A549 (cell line): Measurements from ENCODE around the gene MTSS2. TPM values are rescaled to one million over a fixed set of nuclear protein-coding genes. Genes with fewer than 3 reads are reported as not detected.

Experiments
- ATAC-seq, 2 experiments: fragments of 200-7000 bp in 1 of 2; fragments of >200 bp in 1 of 2; cut with Nextera tagmentation in 1 of 2; cut with Tn5 transposase in 1 of 2; 3 replicates each; pipeline versions ENCODE4 v1.8.0 to v1.9.1; 2018 to 2020; ENCODE audit warnings: mild to moderate bottlenecking in 1 of 2, moderate library complexity in 1 of 2
- CTCF ChIA-PET: fragments of 300-600 bp; sonication (Branson Sonifier 250); formaldehyde crosslinking; extraction: SDS; loops from one replicate; lab custom pipeline; 2021; ENCODE audit warnings: antibody characterized with exemption, inconsistent platforms; lab: Yijun Ruan, JAX
- POLR2A ChIA-PET: fragments of 350-600 bp; formaldehyde crosslinking; extraction: SDS; loops from one replicate; lab custom pipeline; 2021; ENCODE audit warnings: antibody characterized with exemption, inconsistent platforms; lab: Yijun Ruan, JAX
- DNase-seq, 2 experiments: peaks; one replicate each; pipeline versions ENCODE4 v3.0.0 to v3.0.0-alpha.2; 2011 to 2016; ENCODE audit warnings: low read depth in 1 of 2, low spot score in 1 of 2
- FAIRE-seq: peaks from 2 replicates; lab custom pipeline; 2011; peaks lifted over from hg19 to GRCh38; lab: Jason Lieb, UNC
- H3K27ac ChIP-seq, 2 experiments: fragments of >200 bp; sonication (Bioruptor Twin); formaldehyde crosslinking; 3 replicates each; pipeline ENCODE4 v1.5.1; 2016 to 2017
- H3K4me1 ChIP-seq: fragments of >200 bp; sonication (Bioruptor Twin); formaldehyde crosslinking; 3 replicates; pipeline ENCODE4 v1.6.1; 2016
- H3K4me2 ChIP-seq: fragments of >200 bp; sonication (Bioruptor Twin); formaldehyde crosslinking; 3 replicates; pipeline ENCODE4 v1.6.1; 2016
- H3K4me3 ChIP-seq: fragments of >200 bp; sonication (Bioruptor Twin); formaldehyde crosslinking; 3 replicates; pipeline ENCODE4 v1.5.1; 2016
- H3K9me3 ChIP-seq: fragments of >200 bp; sonication (Bioruptor Twin); formaldehyde crosslinking; 3 replicates; pipeline ENCODE4 v1.6.1; 2016
- BHLHE40 ChIP-seq: IDR thresholded peaks from 2 replicates; pipeline ENCODE4 v1.6.1; 2012; ENCODE audit warnings: low read depth, low read length, inconsistent platforms
- CEBPB ChIP-seq, 2 experiments: fragments of >200 bp in 1 of 2; sonication (Bioruptor Twin) in 1 of 2; formaldehyde crosslinking in 1 of 2; IDR thresholded peaks; 2 replicates each; pipeline ENCODE4 v1.6.1; 2012 to 2016
- CHD2 ChIP-seq: fragments of 150-350 bp; IDR thresholded peaks from 2 replicates; pipeline ENCODE4 v1.6.1; 2014; ENCODE audit warnings: low read length; ENCODE audit not compliant: partially characterized antibody
- CTCF ChIP-seq: fragments of >200 bp; sonication (Bioruptor Twin); formaldehyde crosslinking; IDR thresholded peaks from 3 replicates; pipeline ENCODE4 v1.5.1; 2016
- EHMT2 ChIP-seq: fragments of 200-600 bp; sonication (generic); IDR thresholded peaks from 2 replicates; pipeline ENCODE4 v1.6.1; 2016; ENCODE audit warnings: antibody characterized with exemption, low read depth, mild to moderate bottlenecking, moderate library complexity
- EP300 ChIP-seq, 2 experiments: fragments of >200 bp; sonication (Bioruptor Twin); formaldehyde crosslinking; IDR thresholded peaks; 2 replicates in 1 of 2; 3 replicates in 1 of 2; pipeline ENCODE4 v1.6.1; 2016 to 2017
- FOSL2 ChIP-seq, 2 experiments: fragments of 450-650 bp in 1 of 2; fragments of >200 bp in 1 of 2; sonication (Bioruptor Twin) in 1 of 2; formaldehyde crosslinking; IDR thresholded peaks; 2 replicates each; pipeline versions ENCODE4 v1.5.0 to v1.6.1; 2016 to 2020; ENCODE audit warnings: mild to moderate bottlenecking in 1 of 2, moderate library complexity in 1 of 2
- FOXS1 ChIP-seq: fragments of 250-450 bp; sonication (Bioruptor Pico); IDR thresholded peaks from 2 replicates; pipeline ENCODE4 v1.5.0; 2020; ENCODE audit warnings: mild to moderate bottlenecking, moderate library complexity
- GATA3 ChIP-seq: IDR thresholded peaks from 2 replicates; pipeline ENCODE4 v1.6.1; 2012; ENCODE audit warnings: borderline replicate concordance
- JUN ChIP-seq, 2 experiments: fragments of >200 bp; sonication (Bioruptor Twin); formaldehyde crosslinking; IDR thresholded peaks; 2 replicates in 1 of 2; 3 replicates in 1 of 2; pipeline ENCODE4 v1.6.1; 2016 to 2017
- JUNB ChIP-seq: fragments of >200 bp; sonication (Bioruptor Twin); formaldehyde crosslinking; IDR thresholded peaks from 2 replicates; pipeline ENCODE4 v1.6.1; 2016
- KDM5A ChIP-seq: fragments of 200-600 bp; sonication (generic); IDR thresholded peaks from 2 replicates; pipeline ENCODE4 v1.6.1; 2016; ENCODE audit warnings: antibody characterized with exemption, mild to moderate bottlenecking
- MAFK ChIP-seq: fragments of 450-650 bp; IDR thresholded peaks from 2 replicates; pipeline ENCODE4 v1.6.1; 2014; ENCODE audit not compliant: partially characterized antibody
- MAZ ChIP-seq: fragments of 150-350 bp; IDR thresholded peaks from 2 replicates; pipeline ENCODE4 v1.6.1; 2014; ENCODE audit warnings: antibody characterized with exemption, low read depth, low read length, borderline replicate concordance
- MYC ChIP-seq: IDR thresholded peaks from 2 replicates; pipeline ENCODE4 v1.6.1; 2012; ENCODE audit warnings: mild to moderate bottlenecking, inconsistent platforms, low read length, improper control_type of control experiment, borderline replicate concordance
- POLR2A ChIP-seq: IDR thresholded peaks from 2 replicates; pipeline ENCODE4 v1.6.1; 2012; ENCODE audit warnings: mild to moderate bottlenecking, low read length
- RAD21 ChIP-seq, 2 experiments: fragments of >200 bp in 1 of 2; sonication (Bioruptor Twin) in 1 of 2; formaldehyde crosslinking in 1 of 2; IDR thresholded peaks in 1 of 2; conservative IDR thresholded peaks in 1 of 2; 2 replicates in 1 of 2; 3 replicates in 1 of 2; pipeline ENCODE4 v1.6.1; 2012 to 2018; ENCODE audit warnings: inconsistent platforms in 1 of 2
- RARB ChIP-seq: fragments of 250-450 bp; sonication (Bioruptor Pico); IDR thresholded peaks from 2 replicates; pipeline ENCODE4 v1.8.0; 2021; ENCODE audit warnings: mild to moderate bottlenecking, moderate library complexity
- RCOR1 ChIP-seq: fragments of 150-350 bp; IDR thresholded peaks from 2 replicates; pipeline ENCODE4 v1.6.1; 2014; ENCODE audit warnings: antibody characterized with exemption, low read length, low read depth
- SMC3 ChIP-seq: fragments of >200 bp; sonication (Bioruptor Twin); formaldehyde crosslinking; IDR thresholded peaks from 3 replicates; pipeline ENCODE4 v1.6.1; 2018; ENCODE audit warnings: inconsistent platforms
- SREBF2 ChIP-seq: fragments of 450-650 bp; IDR thresholded peaks from 2 replicates; pipeline ENCODE4 v1.6.1; 2014; ENCODE audit warnings: mild to moderate bottlenecking, moderate library complexity
- ZSCAN20 ChIP-seq: fragments of 250-450 bp; sonication (Bioruptor Pico); IDR thresholded peaks from 2 replicates; pipeline ENCODE4 v1.8.0; 2022; ENCODE audit warnings: mild to moderate bottlenecking, moderate library complexity
- WGBS: methylation state at CpG from one replicate; pipeline ENCODE4 v1.1.6; 2017; ENCODE audit errors: missing lambda C conversion rate; 5-methylcytosine and 5-hydroxymethylcytosine counted together
- polyA plus RNA-seq, 4 experiments: library from polyadenylated mRNA; depleted of rRNA in 3 of 4; stranded (reverse); fragments of >200 nt; fragmentation: RNase III in 1 of 4; extraction: RNeasy Plus Mini Kit Qiagen cat#74134 plus additional on column Dnase treatment in 1 of 4; gene quantifications; 2 replicates in 3 of 4; 3 replicates in 1 of 4; pipeline ENCODE4 v1.2.3, GENCODE V29; 2011 to 2017
- TF ChIP-seq, protein P1 (sequence below): IDR thresholded peaks from 2 replicates; pipeline ENCODE4 v1.6.1; 2012; ENCODE audit warnings: low read depth, borderline replicate concordance
- TF ChIP-seq, protein P2 (sequence below): fragments of >200 bp; sonication (Bioruptor Twin); formaldehyde crosslinking; IDR thresholded peaks from 2 replicates; pipeline ENCODE4 v1.6.1; 2016
- TF ChIP-seq, protein P3 (sequence below): IDR thresholded peaks from 2 replicates; pipeline ENCODE4 v1.6.1; 2012
- TF ChIP-seq, protein P4 (sequence below): fragments of 250-450 bp; sonication (Bioruptor Pico); IDR thresholded peaks from 2 replicates; pipeline ENCODE4 v1.5.0; 2020; ENCODE audit warnings: low read depth, mild to moderate bottlenecking, moderate library complexity

MTSS2 gene
- polyA plus RNA-seq, 2 of the 4 experiments (the other 2 are of a cell fraction), result 13.1 to 27.1 TPM

DNA sequence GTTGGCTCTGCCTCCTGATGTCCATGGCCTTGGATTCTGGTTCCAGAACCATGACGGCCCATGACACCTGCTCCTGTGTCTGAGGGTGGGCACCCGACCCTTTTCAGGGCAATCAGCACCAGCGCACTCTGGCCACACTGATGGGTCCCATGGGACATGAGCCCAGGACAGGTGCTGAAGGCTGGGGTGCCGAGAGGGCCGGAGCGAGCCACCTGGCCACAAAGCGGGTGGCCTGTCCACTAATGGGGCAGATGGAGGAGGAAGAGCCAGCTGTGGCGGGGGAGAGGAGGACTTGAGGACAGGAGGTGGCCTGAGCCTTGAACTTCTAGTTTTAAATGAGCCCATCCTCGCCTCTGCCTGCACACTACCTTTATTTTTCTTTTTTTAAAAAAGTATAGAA, 31.2 kb upstream of the MTSS2 start:
- POLR2A ChIA-PET, result no interaction called here
- 95% methylated on average over 6 of the region's 9 CpGs for WGBS
- TF ChIP-seq RCOR1 (no peak), POLR2A (no peak), RARB (CRISPR knock-in tag) (no peak), KDM5A (no peak), MYC (no peak), FOXS1 (CRISPR knock-in tag) (no peak), EP300 (IDR thresholded peaks at IDR 0.05) (no peak), CEBPB (IDR thresholded peaks at IDR 0.05) (no peak), CHD2 (no peak), JUNB (no peak), RAD21 (conservative IDR thresholded peaks at IDR 0.05 in 1 of 2, IDR thresholded peaks at IDR 0.05 in 1 of 2) (no peak), SREBF2 (no peak), MAFK (no peak), JUN (IDR thresholded peaks at IDR 0.05) (no peak), MAZ (no peak)
- TF ChIP-seq, protein P1, sequence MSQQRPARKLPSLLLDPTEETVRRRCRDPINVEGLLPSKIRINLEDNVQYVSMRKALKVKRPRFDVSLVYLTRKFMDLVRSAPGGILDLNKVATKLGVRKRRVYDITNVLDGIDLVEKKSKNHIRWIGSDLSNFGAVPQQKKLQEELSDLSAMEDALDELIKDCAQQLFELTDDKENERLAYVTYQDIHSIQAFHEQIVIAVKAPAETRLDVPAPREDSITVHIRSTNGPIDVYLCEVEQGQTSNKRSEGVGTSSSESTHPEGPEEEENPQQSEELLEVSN, result no peak
- TF ChIP-seq, protein P2, sequence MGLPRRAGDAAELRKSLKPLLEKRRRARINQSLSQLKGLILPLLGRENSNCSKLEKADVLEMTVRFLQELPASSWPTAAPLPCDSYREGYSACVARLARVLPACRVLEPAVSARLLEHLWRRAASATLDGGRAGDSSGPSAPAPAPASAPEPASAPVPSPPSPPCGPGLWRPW, result no peak
- TF ChIP-seq, all 56 proteins: peak for 0
- DNase-seq (no peak), FAIRE-seq (no peak), ATAC-seq (no peak)
- H3K4me2 ChIP-seq, result no peak overlapping the region
- H3K4me3 ChIP-seq, result no peak overlapping the region
- CTCF ChIA-PET, result interaction anchor here (1.4 to 5.0 kb wide), 3 partner anchors 14 to 55 kb away, joined by 3 to 26 read pairs (median 4); no protein-coding TSS in a partner anchor
- H3K27ac ChIP-seq, result peak overlapping the region in 1 of 2 experiments; percentile 92; a peak in 2 of 6 replicates
- 0 out of 3 replicates have a peak, but pooled peaks cover 5% of the 10 kb centered on the region for H3K9me3 ChIP-seq
- peaks cover 38% of the 10 kb centered on the region for H3K4me1 ChIP-seq

- Histone ChIP-seq H3K27ac (peak overlapping the region; percentile 83 to 92), H3K4me2 (peak overlapping the region; percentile 81), H3K9me3 (0 out of 3 replicates have a peak, but pooled peaks cover 5% of the 10 kb centered on the region), H3K4me1 (peaks cover 49% of the 10 kb centered on the region), H3K4me3 (no peak overlapping the region)
- ATAC-seq (no peak), FAIRE-seq (no peak), DNase-seq (no peak)
- 69% methylated on average over 6 of the region's 6 CpGs for WGBS
- peak; percentile 33 for TF ChIP-seq MAFK
- TF ChIP-seq, protein P3, sequence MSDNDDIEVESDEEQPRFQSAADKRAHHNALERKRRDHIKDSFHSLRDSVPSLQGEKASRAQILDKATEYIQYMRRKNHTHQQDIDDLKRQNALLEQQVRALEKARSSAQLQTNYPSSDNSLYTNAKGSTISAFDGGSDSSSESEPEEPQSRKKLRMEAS, result no peak
- no peak for TF ChIP-seq EHMT2
- TF ChIP-seq CEBPB (IDR thresholded peaks at IDR 0.05), result no peak
- TF ChIP-seq ZSCAN20 (CRISPR knock-in tag), result no peak
- ChIA-PET CTCF (interaction anchor here (0.9 to 4.5 kb wide), 16 partner anchors 11 to 191 kb away, joined by 3 to 34 read pairs (median 8); no protein-coding TSS in a partner anchor), POLR2A (interaction anchor here (1.1 to 1.4 kb wide), 3 partner anchors 31 to 85 kb away, joined by 3 to 5 read pairs (median 3); partner anchors contain the start of gene VAC14)
Observed at GRCh38 chr16:70715860-70716357, 30.1 kb upstream of the MTSS2 start.

DNA sequence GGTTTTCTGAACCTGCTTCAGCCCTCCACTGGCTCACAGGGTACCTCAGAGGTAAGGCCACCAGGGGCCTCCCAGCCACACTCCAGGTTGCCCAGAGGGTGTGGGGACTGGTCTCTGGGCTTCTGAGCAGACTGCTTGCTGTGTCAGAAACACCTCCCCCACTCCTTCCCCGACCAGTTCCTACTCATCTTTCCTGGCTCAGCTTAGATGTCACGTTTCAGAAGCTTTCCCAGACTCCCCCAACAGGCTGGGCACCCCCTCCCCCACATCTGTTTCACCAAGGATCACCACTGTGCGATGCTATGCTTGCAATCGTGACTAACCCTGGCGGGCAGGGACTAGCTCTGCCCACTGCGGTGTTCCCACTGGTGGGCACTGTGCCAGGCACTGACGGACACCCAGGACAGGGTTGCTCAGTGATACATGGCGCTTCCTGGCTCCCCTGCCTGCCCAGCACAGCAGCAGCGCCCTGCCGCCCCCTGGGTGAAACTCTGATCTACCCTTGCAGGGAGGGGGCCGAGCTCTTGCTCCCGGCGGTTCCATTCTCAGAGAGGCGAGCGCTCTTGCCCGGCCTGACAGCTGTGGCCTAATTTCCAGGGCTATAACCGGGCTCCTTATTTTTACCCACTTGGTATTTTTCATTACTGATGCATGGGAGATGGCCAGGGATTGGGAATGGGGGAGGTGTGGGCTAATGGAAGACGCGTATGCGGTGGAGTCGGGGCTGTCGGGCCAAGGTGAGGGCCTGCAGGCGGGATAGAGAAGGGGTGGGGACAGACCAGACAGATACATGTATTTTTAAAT, 29.4 kb upstream of the MTSS2 start:
- FAIRE-seq (peak; percentile 56), DNase-seq (peak; percentile 87 to 93), ATAC-seq (peak; percentile 85 to 93)
- CTCF ChIA-PET, result interaction anchor here (0.8 to 4.5 kb wide), 20 partner anchors 9 to 191 kb away, joined by 3 to 34 read pairs (median 6); no protein-coding TSS in a partner anchor
- no peak overlapping the region for H3K4me3 ChIP-seq
- peak overlapping the region; percentile 83 to 92 for H3K27ac ChIP-seq
- peak overlapping the region; percentile 81 for H3K4me2 ChIP-seq
- peaks cover 49% of the 10 kb centered on the region for H3K4me1 ChIP-seq
- 0 out of 3 replicates have a peak, but pooled peaks cover 5% of the 10 kb centered on the region for H3K9me3 ChIP-seq
- 65% methylated on average over 15 of the region's 23 CpGs for WGBS
- POLR2A ChIA-PET, result interaction anchor here (0.6 to 1.4 kb wide), 4 partner anchors 31 to 190 kb away, joined by 3 to 15 read pairs (median 4); partner anchors contain the start of gene VAC14
- peak in 1 of 2 experiments; percentile 40; a peak in 1 of 5 replicates for TF ChIP-seq EP300 (IDR thresholded peaks at IDR 0.05)
- TF ChIP-seq CEBPB (IDR thresholded peaks at IDR 0.05), result peak in 1 of 2 experiments; percentile 39; a peak in 2 of 4 replicates
- TF ChIP-seq GATA3, result peak; percentile 68
- TF ChIP-seq JUNB, result peak; percentile 37; the same call in 1 of the 2 replicates
- TF ChIP-seq CTCF, result no peak
- TF ChIP-seq CHD2, result peak; percentile 48
- peak; percentile 38 to 49; a peak in 3 of 5 replicates for TF ChIP-seq RAD21 (conservative IDR thresholded peaks at IDR 0.05 in 1 of 2, IDR thresholded peaks at IDR 0.05 in 1 of 2)
- TF ChIP-seq, protein P4, sequence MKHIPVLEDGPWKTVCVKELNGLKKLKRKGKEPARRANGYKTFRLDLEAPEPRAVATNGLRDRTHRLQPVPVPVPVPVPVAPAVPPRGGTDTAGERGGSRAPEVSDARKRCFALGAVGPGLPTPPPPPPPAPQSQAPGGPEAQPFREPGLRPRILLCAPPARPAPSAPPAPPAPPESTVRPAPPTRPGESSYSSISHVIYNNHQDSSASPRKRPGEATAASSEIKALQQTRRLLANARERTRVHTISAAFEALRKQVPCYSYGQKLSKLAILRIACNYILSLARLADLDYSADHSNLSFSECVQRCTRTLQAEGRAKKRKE, result peak; percentile 60; the same call in 1 of the 2 replicates
- TF ChIP-seq SMC3, result peak; percentile 45; the same call in 1 of the 3 replicates
- TF ChIP-seq, protein P3, result peak; percentile 80
- peak in 1 of 2 experiments; percentile 71; a peak in 2 of 5 replicates for TF ChIP-seq JUN (IDR thresholded peaks at IDR 0.05)
- no peak for TF ChIP-seq MAZ
- peak; percentile 85 for TF ChIP-seq BHLHE40
- no peak for TF ChIP-seq FOSL2 (IDR thresholded peaks at IDR 0.05)
- peak; percentile 73 for TF ChIP-seq FOSL2 (CRISPR knock-in tag; IDR thresholded peaks at IDR 0.05)
